ENCODE measurements around the gene SERGEF. TPM values are rescaled to one million over a fixed set of nuclear protein-coding genes. Genes with fewer than 3 reads are reported as not detected.

The SERGEF gene
- total RNA-seq, 1 donor from 2014 or later = 27.0 TPM

DNA sequence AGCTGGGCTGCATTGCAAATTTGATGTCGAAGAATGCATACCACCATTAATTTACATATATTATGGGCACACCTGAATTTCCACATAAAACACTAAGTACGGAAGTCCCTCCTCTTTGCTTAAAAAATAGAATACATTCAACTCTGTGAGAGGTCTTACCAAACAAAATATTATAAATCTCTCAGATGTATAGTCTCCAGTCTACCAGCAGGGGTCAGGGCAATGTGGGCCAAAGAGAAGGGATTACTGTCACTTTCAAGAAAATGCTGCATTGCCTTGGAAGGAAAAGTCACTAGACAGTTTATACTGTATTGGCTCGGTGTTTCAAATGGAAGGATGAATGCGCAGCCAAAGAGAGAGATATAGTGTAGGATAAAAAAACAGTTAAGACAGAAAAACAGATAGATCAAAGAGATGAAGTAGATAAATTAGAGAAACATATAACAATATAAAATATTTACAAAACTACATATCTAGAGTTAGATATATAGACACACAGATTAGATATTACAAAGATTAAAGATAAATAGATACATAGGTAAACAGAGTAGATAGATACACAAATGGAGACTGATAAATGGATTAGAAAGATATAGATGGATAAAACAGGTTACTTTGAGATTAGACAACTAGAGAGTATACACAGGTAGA lies 20.9 kb downstream of the SERGEF start:
- Histone ChIP-seq H3K27me3 (ENCODE audit: control insufficient read depth, insufficient read depth, low read length) (no peaks in the 10 kb centered on the region), H3K36me3 (ENCODE audit: control insufficient read depth, insufficient read depth, low read length) (no peaks in the 10 kb centered on the region), H3K4me3 (ENCODE audit: low read depth, low read length) (no peak overlapping the region)
- TF ChIP-seq, protein P1, sequence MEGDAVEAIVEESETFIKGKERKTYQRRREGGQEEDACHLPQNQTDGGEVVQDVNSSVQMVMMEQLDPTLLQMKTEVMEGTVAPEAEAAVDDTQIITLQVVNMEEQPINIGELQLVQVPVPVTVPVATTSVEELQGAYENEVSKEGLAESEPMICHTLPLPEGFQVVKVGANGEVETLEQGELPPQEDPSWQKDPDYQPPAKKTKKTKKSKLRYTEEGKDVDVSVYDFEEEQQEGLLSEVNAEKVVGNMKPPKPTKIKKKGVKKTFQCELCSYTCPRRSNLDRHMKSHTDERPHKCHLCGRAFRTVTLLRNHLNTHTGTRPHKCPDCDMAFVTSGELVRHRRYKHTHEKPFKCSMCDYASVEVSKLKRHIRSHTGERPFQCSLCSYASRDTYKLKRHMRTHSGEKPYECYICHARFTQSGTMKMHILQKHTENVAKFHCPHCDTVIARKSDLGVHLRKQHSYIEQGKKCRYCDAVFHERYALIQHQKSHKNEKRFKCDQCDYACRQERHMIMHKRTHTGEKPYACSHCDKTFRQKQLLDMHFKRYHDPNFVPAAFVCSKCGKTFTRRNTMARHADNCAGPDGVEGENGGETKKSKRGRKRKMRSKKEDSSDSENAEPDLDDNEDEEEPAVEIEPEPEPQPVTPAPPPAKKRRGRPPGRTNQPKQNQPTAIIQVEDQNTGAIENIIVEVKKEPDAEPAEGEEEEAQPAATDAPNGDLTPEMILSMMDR (IDR thresholded peaks at IDR 0.05; ENCODE audit: insufficient read depth, low read length, poor library complexity, severe bottlenecking) = peak; percentile 85
- no peak for DNase-seq (ENCODE audit: low read depth)

DNA sequence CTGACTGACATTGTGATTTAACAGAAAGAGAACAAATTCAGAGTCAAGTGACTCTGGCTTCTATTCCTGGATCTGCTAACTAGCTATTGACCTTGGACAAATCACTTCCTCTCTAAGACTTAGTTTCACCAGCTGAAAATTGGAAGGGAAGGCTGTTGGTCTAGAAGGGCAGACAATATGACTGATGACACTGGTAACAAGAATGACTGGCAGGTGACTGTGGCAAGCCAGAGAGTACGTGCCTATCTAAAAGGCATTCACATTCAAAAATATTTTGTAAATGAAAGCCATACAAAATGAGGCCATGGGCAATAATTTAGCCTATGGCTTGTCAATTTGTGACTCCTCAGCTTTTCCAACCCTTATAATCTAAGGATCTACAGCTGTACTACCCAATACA lies 23.5 kb downstream of the SERGEF start:
- no peaks in the 10 kb centered on the region for H3K36me3 ChIP-seq (ENCODE audit: control insufficient read depth, insufficient read depth, low read length)
- no peak for DNase-seq (ENCODE audit: low read depth)
- H3K4me3 ChIP-seq (ENCODE audit: low read depth, low read length) = no peak overlapping the region
- H3K27me3 ChIP-seq (ENCODE audit: control insufficient read depth, insufficient read depth, low read length) = no peaks in the 10 kb centered on the region
- TF ChIP-seq, protein P1 (IDR thresholded peaks at IDR 0.05; ENCODE audit: insufficient read depth, low read length, poor library complexity, severe bottlenecking) = no peak

DNA sequence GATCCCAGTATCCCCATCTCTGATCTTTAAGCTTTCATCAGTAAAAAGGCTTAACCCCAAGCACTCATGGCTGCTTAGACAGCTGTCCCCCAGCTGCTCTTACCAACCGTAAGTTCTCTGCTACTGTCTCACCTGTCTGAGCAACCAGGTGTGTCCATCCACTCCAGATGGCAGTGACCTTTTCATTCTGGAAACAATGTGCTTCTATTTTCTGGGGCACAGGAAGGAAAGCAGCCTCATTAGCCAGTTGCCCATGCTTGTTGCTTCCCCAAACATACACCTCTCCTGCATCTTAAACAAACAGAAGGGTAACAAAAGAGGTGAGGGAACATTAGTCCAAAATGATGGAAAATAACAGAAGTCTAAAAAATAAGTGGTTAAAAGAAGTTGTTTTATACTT lies 24.4 kb downstream of the SERGEF start:
- TF ChIP-seq, protein P1 (IDR thresholded peaks at IDR 0.05; ENCODE audit: insufficient read depth, low read length, poor library complexity, severe bottlenecking) = no peak
- Histone ChIP-seq H3K4me3 (ENCODE audit: low read depth, low read length) (no peak overlapping the region), H3K36me3 (ENCODE audit: control insufficient read depth, insufficient read depth, low read length) (no peaks in the 10 kb centered on the region), H3K27me3 (ENCODE audit: control insufficient read depth, insufficient read depth, low read length) (no peaks in the 10 kb centered on the region)
- no peak for DNase-seq (ENCODE audit: low read depth)

DNA sequence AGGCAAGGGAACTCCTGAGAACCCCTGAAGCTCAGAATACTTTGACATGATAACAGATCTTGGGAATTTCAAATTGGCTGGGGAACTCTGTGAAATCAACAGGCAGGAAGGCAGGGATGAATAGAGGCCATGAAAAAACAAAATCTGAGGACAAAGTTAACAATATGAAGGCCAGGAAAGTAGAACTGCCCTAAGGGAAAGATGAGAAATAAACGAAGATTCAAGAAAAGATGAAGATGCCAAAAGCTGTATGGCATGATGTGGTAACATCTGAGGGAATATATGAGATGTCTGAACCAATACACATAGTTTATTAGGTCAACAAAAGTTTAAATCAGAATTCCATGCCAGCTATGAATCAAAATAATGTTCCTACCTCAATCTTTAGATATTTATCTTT lies 25.0 kb downstream of the SERGEF start:
- TF ChIP-seq, protein P1 (IDR thresholded peaks at IDR 0.05; ENCODE audit: insufficient read depth, low read length, poor library complexity, severe bottlenecking) = no peak
- Histone ChIP-seq H3K27me3 (ENCODE audit: control insufficient read depth, insufficient read depth, low read length) (no peaks in the 10 kb centered on the region), H3K36me3 (ENCODE audit: control insufficient read depth, insufficient read depth, low read length) (no peaks in the 10 kb centered on the region), H3K4me3 (ENCODE audit: low read depth, low read length) (no peak overlapping the region)
- DNase-seq (ENCODE audit: low read depth) = no peak

DNA sequence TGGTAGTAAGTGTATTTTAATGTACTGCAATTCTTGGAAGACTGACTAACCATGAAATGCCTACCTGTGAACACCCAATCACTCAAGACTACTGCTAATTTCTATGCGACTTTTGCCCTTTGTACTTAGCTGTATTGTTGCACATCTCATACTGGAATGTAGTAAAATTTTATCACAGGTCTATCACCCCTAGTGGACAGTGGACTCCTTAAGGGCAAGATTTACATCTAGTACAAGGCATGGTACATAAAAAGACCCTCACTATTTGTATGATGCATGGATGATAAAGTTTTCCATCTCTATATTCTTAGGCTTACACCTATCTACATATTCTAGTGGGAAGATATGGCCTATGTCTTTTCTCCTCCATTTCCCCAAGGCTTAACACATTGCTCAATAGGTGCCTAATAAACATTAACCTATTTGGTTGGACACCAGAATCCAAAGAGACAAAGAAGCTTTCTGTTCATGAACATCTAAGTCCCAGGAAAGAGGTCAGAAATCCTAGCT lies 26.1 kb downstream of the SERGEF start:
- TF ChIP-seq, protein P1 (IDR thresholded peaks at IDR 0.05; ENCODE audit: insufficient read depth, low read length, poor library complexity, severe bottlenecking) = peak; percentile 26
- no peak for DNase-seq (ENCODE audit: low read depth)
- Histone ChIP-seq H3K36me3 (ENCODE audit: control insufficient read depth, insufficient read depth, low read length) (no peaks in the 10 kb centered on the region), H3K27me3 (ENCODE audit: control insufficient read depth, insufficient read depth, low read length) (no peaks in the 10 kb centered on the region), H3K4me3 (ENCODE audit: low read depth, low read length) (no peak overlapping the region)
